Panc1 (cell line): ENCODE data around the gene GOLGA1. TPM values are rescaled to one million over a fixed set of nuclear protein-coding genes. Genes with fewer than 3 reads are reported as not detected.

Experiments used
- ATAC-seq: fragments of 200-7000 bp; cut with Tn5 transposase; 2 replicates; pipeline ENCODE4 v1.9.1; 2020; ENCODE audit warnings: mild to moderate bottlenecking, moderate library complexity
- BruUV-seq: library from RNA; stranded (reverse); fragments of 400-500 nt; replicated peaks from 2 replicates; lab custom pipeline; 2021; lab: Mats Ljungman, UMichigan
- CTCF ChIA-PET: fragments of 300-600 bp; sonication (Branson Sonifier 250); formaldehyde crosslinking; loops from one replicate; lab custom pipeline; 2022; ENCODE audit warnings: antibody characterized with exemption; lab: Charles Lee
- POLR2A ChIA-PET: fragments of 300-600 bp; sonication (Branson Sonifier 250); formaldehyde crosslinking; loops from one replicate; lab custom pipeline; 2022; ENCODE audit warnings: antibody characterized with exemption; lab: Charles Lee
- DNase-seq: peaks from one replicate; pipeline ENCODE4 v3.0.0-alpha.2; 2010; ENCODE audit warnings: low read depth, low spot score
- H3K27ac ChIP-seq: 2 replicates; pipeline ENCODE4 v1.5.1; 2011; ENCODE audit warnings: mild to moderate bottlenecking, low read length, inconsistent platforms
- H3K27me3 ChIP-seq: fragments of 200-500 bp; sonication (Bioruptor generic); 2 replicates; pipeline ENCODE4 v1.6.0; 2014; ENCODE audit warnings: low read length, inconsistent platforms; ENCODE audit not compliant: control insufficient read depth, insufficient read depth
- H3K36me3 ChIP-seq: fragments of 200-500 bp; sonication (Bioruptor generic); 2 replicates; pipeline ENCODE4 v1.5.1; 2014; ENCODE audit warnings: inconsistent platforms, mild to moderate bottlenecking, low read length, moderate library complexity; ENCODE audit not compliant: control insufficient read depth, insufficient read depth
- H3K4me1 ChIP-seq: 2 replicates; pipeline ENCODE4 v1.5.1; 2011; ENCODE audit warnings: inconsistent platforms, mild to moderate bottlenecking, low read length, moderate library complexity; ENCODE audit not compliant: control insufficient read depth, insufficient read depth
- H3K4me3 ChIP-seq, 2 experiments: 2 replicates each; pipeline ENCODE4 v1.5.1; 2011 to 2012; ENCODE audit warnings: low read depth in 2 of 2, low read length in 2 of 2, mild to moderate bottlenecking in 2 of 2, inconsistent platforms in 1 of 2, moderate library complexity in 1 of 2
- H3K9me3 ChIP-seq: fragments of 200-500 bp; sonication (Bioruptor generic); 2 replicates; pipeline ENCODE4 v1.5.1; 2014; ENCODE audit warnings: low read depth, mild to moderate bottlenecking, inconsistent platforms, low read length, moderate library complexity; ENCODE audit not compliant: control insufficient read depth, insufficient read depth
- CTCF ChIP-seq: fragments of 450-650 bp; IDR thresholded peaks from 2 replicates; pipeline ENCODE4 v1.5.1; 2017; ENCODE audit warnings: mild to moderate bottlenecking
- POLR2AphosphoS5 ChIP-seq: IDR thresholded peaks from 2 replicates; pipeline ENCODE4 v1.6.1; 2012; ENCODE audit warnings: mild to moderate bottlenecking, low read depth, low read length, moderate library complexity
- REST ChIP-seq, 2 experiments: IDR thresholded peaks; 2 replicates each; pipeline ENCODE4 v1.6.1; 2011 to 2012; ENCODE audit warnings: low read depth in 2 of 2, control low read depth in 1 of 2, low read length in 1 of 2, mild to moderate bottlenecking in 1 of 2, moderate library complexity in 1 of 2; ENCODE audit not compliant: insufficient read depth in 1 of 2
- SIN3A ChIP-seq: IDR thresholded peaks from 2 replicates; pipeline ENCODE4 v1.6.1; 2012; ENCODE audit warnings: low read depth, mild to moderate bottlenecking, low read length, moderate library complexity, borderline replicate concordance; ENCODE audit not compliant: insufficient read depth
- TCF7L2 ChIP-seq: IDR thresholded peaks from 2 replicates; pipeline ENCODE4 v1.6.1; 2011; ENCODE audit warnings: mild to moderate bottlenecking, low read depth, low read length, inconsistent platforms
- in situ Hi-C: cut with HindIII; loops from 2 replicates; pipeline ENCODE4 v1.10.0; 2016; ENCODE audit warnings: low sequenced_read_pairs, low pct_unique_long_range_greater_than_20kb
- intact Hi-C: fragments of 100-400 bp; cut with micrococcal nuclease; formaldehyde crosslinking; loops from one replicate; pipeline ENCODE4 v1.10.0; 2022; ENCODE audit not compliant: unreplicated experiment
- total RNA-seq: library from RNA; stranded (reverse); gene quantifications from one replicate; pipeline ENCODE4 v1.2.1, GENCODE V29; 2021; ENCODE audit not compliant: unreplicated experiment

The GOLGA1 gene
- total RNA-seq, 1 experiment from 2014 or later = 15.5 TPM

- H3K27me3 ChIP-seq = no peaks in the 10 kb centered on the region
- H3K27ac ChIP-seq = no peak overlapping the region
- ChIA-PET CTCF (interaction anchor here (0.7 kb wide), 1 partner anchor 89 kb away, joined by 3 read pairs; no protein-coding TSS in a partner anchor), POLR2A (interaction anchor here (0.6 kb wide), 1 partner anchor 16 kb away, joined by 4 read pairs; no protein-coding TSS in a partner anchor)
- DNase-seq = no peak
- intact Hi-C loops (no loop called here), in situ Hi-C loops (no loop called here)
- no peak overlapping the region for H3K4me3 ChIP-seq
- H3K36me3 ChIP-seq = peaks cover 6% of the 10 kb centered on the region
- TF ChIP-seq SIN3A = no peak
- ATAC-seq = no peak
- BruUV-seq = no TSS peak
- H3K4me1 ChIP-seq = peaks cover 26% of the 10 kb centered on the region
- no peaks in the 10 kb centered on the region for H3K9me3 ChIP-seq
These were observed 82.4 kb downstream of the GOLGA1 start for GRCh38 chr9:124858330-124859046.

GRCh38 chr9:124857533-124858162 is 83.2 kb downstream of the GOLGA1 start:
- ChIA-PET CTCF (no interaction called here), POLR2A (no interaction called here)
- no peak for ATAC-seq
- BruUV-seq = no TSS peak
- in situ Hi-C loops = no loop called here
- H3K4me3 ChIP-seq = no peak overlapping the region
- TF ChIP-seq SIN3A (no peak), REST (IDR thresholded peaks at IDR 0.05; ENCODE audit: insufficient read depth in 1 of 2, low read depth in 2 of 2, low read length in 1 of 2) (no peak), TCF7L2 (no peak), POLR2AphosphoS5 (no peak), CTCF (no peak)
- no peak for DNase-seq
- H3K36me3 ChIP-seq = peaks cover 6% of the 10 kb centered on the region
- H3K27ac ChIP-seq = no peak overlapping the region
- no peaks in the 10 kb centered on the region for H3K9me3 ChIP-seq
- no peaks in the 10 kb centered on the region for H3K27me3 ChIP-seq
- intact Hi-C loops = no loop called here
- H3K4me1 ChIP-seq = peaks cover 22% of the 10 kb centered on the region
